Neutrophil (primary cell): ENCODE results near the gene PDLIM1.

Experiments
- H3K27ac ChIP-seq: fragments of 200-600 bp; sonication (generic); 2 replicates; pipeline ENCODE4 v1.5.1; 2016; ENCODE audit warnings: mild to moderate bottlenecking, moderate library complexity
- H3K27me3 ChIP-seq: fragments of 200-600 bp; sonication (generic); 2 replicates; pipeline ENCODE4 v1.6.0; 2016; ENCODE audit warnings: mild to moderate bottlenecking
- H3K36me3 ChIP-seq: fragments of 200-600 bp; sonication (generic); 2 replicates; pipeline ENCODE4 v1.5.1; 2017
- H3K4me1 ChIP-seq, 2 experiments: fragments of 200-600 bp in 1 of 2; sonication (generic) in 1 of 2; 1 replicate in 1 of 2; 2 replicates in 1 of 2; pipeline versions ENCODE4 v1.5.1 to v1.6.1; 2013 to 2016; ENCODE audit warnings: low read depth in 1 of 2, low read length in 1 of 2, mild to moderate bottlenecking in 1 of 2, moderate library complexity in 1 of 2; ENCODE audit not compliant: control insufficient read depth in 1 of 2, insufficient read depth in 1 of 2
- H3K4me3 ChIP-seq, 2 experiments: fragments of 200-600 bp in 1 of 2; sonication (generic) in 1 of 2; 1 replicate in 1 of 2; 2 replicates in 1 of 2; pipeline ENCODE4 v1.5.1; 2013 to 2016; ENCODE audit warnings: low read depth in 1 of 2, low read length in 1 of 2, mild to moderate bottlenecking in 1 of 2, moderate library complexity in 1 of 2
- H3K9me3 ChIP-seq: fragments of 200-600 bp; sonication (generic); 2 replicates; pipeline ENCODE4 v1.5.1; 2016
- CTCF ChIP-seq: fragments of 200-600 bp; sonication (generic); IDR thresholded peaks from 2 replicates; pipeline ENCODE4 v1.5.1; 2016; ENCODE audit warnings: antibody characterized with exemption

The PDLIM1 gene

DNA sequence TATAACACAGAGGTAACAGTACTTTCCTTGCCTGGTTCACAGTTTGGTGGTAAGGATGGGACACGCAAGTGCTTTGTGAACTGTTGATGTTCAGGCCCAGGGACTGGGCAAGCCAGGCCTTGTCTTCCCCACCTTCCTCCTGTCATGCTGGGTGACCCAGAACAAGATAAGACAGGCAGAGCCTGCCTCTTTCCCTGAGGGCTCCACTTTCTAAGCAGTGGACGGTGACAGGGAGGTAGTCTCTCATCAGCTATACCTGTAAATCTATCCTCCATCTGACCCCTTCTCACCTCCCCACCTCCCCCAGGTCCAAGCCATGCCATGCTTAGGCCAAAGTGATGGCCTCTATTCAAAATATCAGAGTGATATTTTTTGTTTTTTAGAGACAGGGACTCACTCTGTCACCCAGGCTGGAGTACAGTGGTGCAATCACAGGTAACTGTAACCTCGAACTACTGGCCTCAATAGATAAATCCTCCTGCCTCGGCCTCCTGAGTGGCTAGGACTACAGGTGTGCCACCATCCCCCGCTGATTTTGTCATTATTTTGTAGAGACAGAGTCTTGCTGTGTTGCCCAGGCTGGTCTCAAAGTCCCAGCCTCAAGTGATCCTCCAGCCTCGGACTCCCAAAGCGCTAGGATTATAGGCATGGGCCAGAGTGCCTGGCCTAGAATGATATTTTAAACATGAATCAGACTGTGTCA, 42.8 kb downstream of the PDLIM1 start:
- no peak overlapping the region for H3K27ac ChIP-seq
- no peaks in the 10 kb centered on the region for H3K36me3 ChIP-seq
- H3K9me3 ChIP-seq = no peaks in the 10 kb centered on the region
- H3K4me3 ChIP-seq = no peak overlapping the region
- H3K27me3 ChIP-seq = no peaks in the 10 kb centered on the region
- TF ChIP-seq CTCF = no peak
- H3K4me1 ChIP-seq = no peaks in the 10 kb centered on the region

DNA sequence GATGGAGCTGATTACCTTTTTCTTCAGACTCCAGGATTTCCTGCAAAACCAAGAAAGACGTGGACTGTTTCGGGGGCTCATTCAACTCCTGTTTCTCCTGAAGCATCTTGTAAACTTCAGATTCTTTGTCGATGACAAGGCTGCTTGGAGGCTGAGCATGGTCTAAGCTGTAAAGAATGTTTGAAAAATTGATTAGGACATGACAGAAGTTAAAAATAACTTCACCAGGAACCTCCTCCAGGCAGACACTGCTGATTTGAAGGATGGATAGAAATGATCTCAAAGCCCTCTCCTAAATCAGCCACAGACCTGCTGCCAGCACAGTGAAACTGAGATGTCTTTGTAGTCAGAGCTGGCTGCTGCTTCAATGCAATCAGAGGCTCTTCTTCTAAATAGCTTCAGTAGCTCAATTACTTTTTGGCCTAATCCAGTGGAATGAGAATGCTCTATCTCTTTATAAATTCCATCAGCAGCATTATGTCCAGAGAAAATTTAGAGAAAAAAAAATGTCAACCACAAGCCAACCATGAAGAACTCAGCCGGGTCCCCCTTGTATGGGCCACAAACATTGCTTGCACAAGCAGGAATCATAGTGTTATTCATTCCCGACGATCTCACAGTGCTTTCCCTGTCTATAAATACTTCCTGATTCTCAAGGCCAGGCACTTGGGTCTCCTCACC, 43.5 kb downstream of the PDLIM1 start:
- no peaks in the 10 kb centered on the region for H3K36me3 ChIP-seq
- H3K9me3 ChIP-seq = no peaks in the 10 kb centered on the region
- no peak overlapping the region for H3K27ac ChIP-seq
- no peaks in the 10 kb centered on the region for H3K27me3 ChIP-seq
- TF ChIP-seq CTCF = no peak
- no peak overlapping the region for H3K4me3 ChIP-seq
- H3K4me1 ChIP-seq = no peaks in the 10 kb centered on the region

GRCh38 chr10:95246582-95247051, 44.2 kb downstream of the PDLIM1 start:
- no peaks in the 10 kb centered on the region for H3K4me1 ChIP-seq
- no peak overlapping the region for H3K27ac ChIP-seq
- H3K27me3 ChIP-seq = no peaks in the 10 kb centered on the region
- H3K36me3 ChIP-seq = no peaks in the 10 kb centered on the region
- no peaks in the 10 kb centered on the region for H3K9me3 ChIP-seq
- peak; percentile 55 for TF ChIP-seq CTCF
- H3K4me3 ChIP-seq = no peak overlapping the region

DNA sequence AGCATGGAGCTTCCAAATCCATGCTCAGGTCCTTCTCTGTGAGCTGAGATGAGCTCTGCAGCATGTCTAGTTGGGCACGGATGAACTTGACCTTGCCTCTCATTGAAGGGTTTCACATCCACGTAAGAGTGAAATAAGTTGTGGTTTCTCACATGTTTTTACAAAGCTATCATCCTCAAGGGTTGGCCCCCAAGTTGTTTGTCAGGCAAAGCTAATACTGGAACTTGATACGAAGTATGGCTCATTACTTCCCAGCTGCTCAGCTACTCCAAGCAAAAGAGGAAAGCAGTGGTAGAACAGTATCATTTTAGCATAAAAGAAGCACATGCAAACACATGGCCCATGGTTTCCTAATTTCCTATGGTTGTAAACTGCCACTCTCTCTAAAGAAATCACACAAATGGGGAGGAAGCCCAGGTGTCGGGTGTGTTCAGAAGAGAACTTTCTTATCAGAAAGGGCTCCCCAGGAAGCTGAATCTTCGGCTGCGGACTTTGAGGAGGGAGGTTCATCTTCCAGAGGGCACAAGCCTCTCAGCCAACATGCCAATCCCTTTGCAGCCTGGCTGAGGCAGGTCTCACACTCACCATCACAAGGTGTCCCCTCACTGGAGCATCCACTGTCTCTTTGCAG, 45.3 kb downstream of the PDLIM1 start:
- Histone ChIP-seq H3K27ac (no peak overlapping the region), H3K27me3 (no peaks in the 10 kb centered on the region), H3K4me3 (no peak overlapping the region), H3K4me1 (no peaks in the 10 kb centered on the region), H3K9me3 (no peaks in the 10 kb centered on the region), H3K36me3 (no peaks in the 10 kb centered on the region)
- no peak for TF ChIP-seq CTCF

GRCh38 chr10:95244152-95244551, 46.7 kb downstream of the PDLIM1 start:
- H3K36me3 ChIP-seq = no peaks in the 10 kb centered on the region
- TF ChIP-seq CTCF = no peak
- no peaks in the 10 kb centered on the region for H3K4me1 ChIP-seq
- no peak overlapping the region for H3K27ac ChIP-seq
- H3K4me3 ChIP-seq = no peak overlapping the region
- H3K27me3 ChIP-seq = no peaks in the 10 kb centered on the region
- H3K9me3 ChIP-seq = no peaks in the 10 kb centered on the region
